Upper lobe of left lung (tissue), 6 donors: ENCODE results near the gene RBP3. TPM values are rescaled to one million over a fixed set of nuclear protein-coding genes. Genes with fewer than 3 reads are reported as not detected.

Experiments used
- ATAC-seq, 2 donors: fragments of 200-7000 bp; cut with Tn5 transposase; one replicate each; pipeline ENCODE4 v1.9.1; 2022; ENCODE audit warnings: mild to moderate bottlenecking in 2 of 2, moderate library complexity in 2 of 2; ENCODE audit not compliant: low FRiP score in 2 of 2
- DNase-seq, 2 donors: peaks; one replicate each; pipeline ENCODE4 v3.0.0-alpha.2; 2019 to 2020
- H3K27ac ChIP-seq, 4 donors: fragments of 200-600 bp; sonication (generic); one replicate each; pipeline ENCODE4 v1.5.1; 2016 to 2019
- H3K27me3 ChIP-seq, 4 donors: fragments of 200-600 bp; sonication (generic); one replicate each; pipeline ENCODE4 v1.5.1; 2017 to 2019
- H3K36me3 ChIP-seq, 4 donors: fragments of 200-600 bp; sonication (generic); one replicate each; pipeline ENCODE4 v1.5.1; 2016 to 2019
- H3K4me1 ChIP-seq, 4 donors: fragments of 200-600 bp; sonication (generic); one replicate each; pipeline ENCODE4 v1.5.1; 2018 to 2019
- H3K4me3 ChIP-seq, 4 donors: fragments of 200-600 bp; sonication (generic); one replicate each; pipeline ENCODE4 v1.5.1; 2017 to 2019; ENCODE audit warnings: mild to moderate bottlenecking in 2 of 4, moderate library complexity in 1 of 4
- H3K9me3 ChIP-seq, 4 donors: fragments of 200-600 bp; sonication (generic); one replicate each; pipeline ENCODE4 v1.5.1; 2018 to 2019
- EP300 ChIP-seq, 4 donors: sonication (generic); formaldehyde crosslinking; IDR thresholded peaks; one replicate each; pipeline ENCODE4 v1.5.1; 2017; ENCODE audit warnings: antibody characterized with exemption in 4 of 4, control low read depth in 2 of 4
- POLR2A ChIP-seq, 4 donors: fragments of 450-650 bp; IDR thresholded peaks; one replicate each; pipeline ENCODE4 v1.5.1; 2016 to 2017; ENCODE audit warnings: antibody characterized with exemption in 4 of 4, mild to moderate bottlenecking in 2 of 4
- POLR2AphosphoS5 ChIP-seq, 2 donors: sonication (generic); formaldehyde crosslinking; IDR thresholded peaks; one replicate each; pipeline ENCODE4 v1.5.1; 2017; ENCODE audit warnings: antibody characterized with exemption in 2 of 2
- WGBS, 2 donors: methylation state at CpG; one replicate each; pipeline ENCODE4 v1.1.5; 2017 to 2018; 5-methylcytosine and 5-hydroxymethylcytosine counted together
- total RNA-seq, 6 donors: library from RNA; depleted of rRNA in 4 of 6; stranded (reverse); fragments of >200 nt in 4 of 6; gene quantifications; one replicate each; pipeline versions ENCODE4 v1.1.0 to v1.2.1, GENCODE V29; 2016 to 2021
- TF ChIP-seq, protein P1 (sequence below), 6 experiments: fragments of 450-650 bp in 4 of 6; fragments of 200-600 bp in 2 of 6; sonication (generic) in 2 of 6; IDR thresholded peaks; one replicate each; pipeline ENCODE4 v1.5.1; 2016 to 2019; ENCODE audit warnings: antibody characterized with exemption in 6 of 6
- donor health status: DM: no; HTN: no; CAD: no; lungs with moderate emphysema.
- donor health status: DM: no; HTN: yes; CAD: no; lungs with severe emphysema.

RBP3 gene
- total RNA-seq, 6 donors from 2014 or later, result not detected

DNA sequence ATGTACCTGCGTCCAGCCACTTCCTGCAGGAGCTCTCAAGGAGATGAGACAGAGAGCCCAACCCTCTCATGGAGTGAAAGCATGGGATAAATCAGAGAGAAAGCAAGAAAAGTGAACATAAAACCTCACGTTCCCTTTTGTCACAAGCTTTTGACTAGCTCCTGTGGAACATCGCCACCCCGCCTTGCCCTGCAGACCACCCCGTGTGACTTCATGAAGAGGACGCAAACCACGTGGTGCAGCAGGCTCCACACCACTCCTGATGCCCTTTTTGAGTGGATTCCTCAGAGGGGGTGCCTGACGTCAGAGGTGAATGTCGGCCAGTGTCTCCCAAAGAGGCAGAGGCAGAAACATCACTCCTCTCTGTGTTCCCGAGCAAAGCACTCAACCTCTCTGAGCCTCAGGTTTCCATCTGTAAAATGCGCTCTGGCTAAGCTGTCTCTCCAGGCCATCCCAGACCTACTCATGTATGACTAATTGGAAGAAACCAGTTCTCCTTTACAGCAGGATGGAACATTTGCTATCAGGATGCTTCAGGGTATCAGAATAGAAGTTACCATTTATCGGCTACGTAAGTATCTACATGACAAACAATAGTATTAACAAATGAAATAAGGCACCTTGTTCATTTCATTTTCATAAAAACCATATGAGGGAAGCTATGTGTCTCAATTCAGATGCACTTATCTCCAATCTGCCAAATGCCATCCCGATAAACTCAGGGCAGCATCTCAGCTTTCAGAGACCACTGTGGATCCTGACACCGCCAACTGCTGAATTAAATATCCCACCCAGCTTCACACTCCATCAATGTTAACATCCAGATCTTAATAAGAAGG lies 30.7 kb downstream of the RBP3 start:
- ATAC-seq, result no peak

DNA sequence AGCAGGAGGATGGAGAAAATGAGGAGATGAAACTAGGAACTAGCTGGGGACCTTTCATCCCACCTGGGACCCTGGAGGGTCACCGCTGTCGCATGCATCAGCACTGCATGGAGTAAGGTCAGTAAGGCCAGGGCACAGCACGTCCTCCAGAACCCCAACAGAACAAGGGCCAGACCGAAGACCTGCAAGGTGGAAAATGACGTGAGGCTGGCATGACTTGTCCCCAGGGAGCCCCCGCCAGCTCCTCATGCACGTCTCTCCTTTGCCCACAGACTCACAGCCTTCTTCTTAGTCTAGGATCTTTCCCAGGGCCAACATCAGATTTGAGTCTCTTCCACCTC lies 31.3 kb downstream of the RBP3 start:
- DNase-seq, result no peak

More for the DNA sequence above, 30.7 kb downstream of the RBP3 start:
- no peak for DNase-seq
- Histone ChIP-seq H3K27ac (no peak overlapping the region), H3K4me1 (peaks cover 0 to 3% (median under 1%) of the 10 kb centered on the region in 4 donors), H3K4me3 (no peak overlapping the region), H3K27me3 (no peaks in the 10 kb centered on the region), H3K9me3 (no peaks in the 10 kb centered on the region), H3K36me3 (no peaks in the 10 kb centered on the region)
- WGBS, 2 donors, result 75 to 79% methylated on average over 15 of the region's 15 CpGs
- TF ChIP-seq POLR2AphosphoS5 (IDR thresholded peaks at IDR 0.05), result no peak
- no peak for TF ChIP-seq POLR2A (IDR thresholded peaks at IDR 0.05)
- TF ChIP-seq EP300 (IDR thresholded peaks at IDR 0.05), result no peak
- TF ChIP-seq, protein P1, sequence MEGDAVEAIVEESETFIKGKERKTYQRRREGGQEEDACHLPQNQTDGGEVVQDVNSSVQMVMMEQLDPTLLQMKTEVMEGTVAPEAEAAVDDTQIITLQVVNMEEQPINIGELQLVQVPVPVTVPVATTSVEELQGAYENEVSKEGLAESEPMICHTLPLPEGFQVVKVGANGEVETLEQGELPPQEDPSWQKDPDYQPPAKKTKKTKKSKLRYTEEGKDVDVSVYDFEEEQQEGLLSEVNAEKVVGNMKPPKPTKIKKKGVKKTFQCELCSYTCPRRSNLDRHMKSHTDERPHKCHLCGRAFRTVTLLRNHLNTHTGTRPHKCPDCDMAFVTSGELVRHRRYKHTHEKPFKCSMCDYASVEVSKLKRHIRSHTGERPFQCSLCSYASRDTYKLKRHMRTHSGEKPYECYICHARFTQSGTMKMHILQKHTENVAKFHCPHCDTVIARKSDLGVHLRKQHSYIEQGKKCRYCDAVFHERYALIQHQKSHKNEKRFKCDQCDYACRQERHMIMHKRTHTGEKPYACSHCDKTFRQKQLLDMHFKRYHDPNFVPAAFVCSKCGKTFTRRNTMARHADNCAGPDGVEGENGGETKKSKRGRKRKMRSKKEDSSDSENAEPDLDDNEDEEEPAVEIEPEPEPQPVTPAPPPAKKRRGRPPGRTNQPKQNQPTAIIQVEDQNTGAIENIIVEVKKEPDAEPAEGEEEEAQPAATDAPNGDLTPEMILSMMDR (IDR thresholded peaks at IDR 0.05), result no peak

DNA sequence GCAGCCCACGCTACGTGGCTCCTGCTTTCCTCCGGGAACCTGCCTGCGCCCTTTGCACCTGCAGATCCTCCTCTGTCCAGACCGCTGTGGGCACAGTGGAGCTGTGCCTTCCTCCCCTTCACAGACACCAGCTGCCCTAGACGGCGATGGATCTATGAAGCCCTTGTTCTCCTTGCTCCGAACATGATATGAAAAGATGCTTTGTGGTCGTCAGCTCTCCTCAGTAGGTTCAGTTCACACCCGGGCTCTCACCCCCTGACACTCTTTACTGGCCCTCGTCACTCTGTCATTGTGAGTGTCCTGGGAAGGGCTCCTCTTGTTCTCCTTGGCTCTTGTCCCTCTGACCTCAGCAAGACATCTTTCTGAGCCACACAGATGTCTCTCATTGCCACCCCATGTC lies 31.7 kb downstream of the RBP3 start:
- 81 to 86% methylated on average over 10 of the region's 11 CpGs for WGBS, 2 donors
- H3K27ac ChIP-seq, result no peak overlapping the region
- no peaks in the 10 kb centered on the region for H3K36me3 ChIP-seq
- H3K4me3 ChIP-seq, result no peak overlapping the region
- no peak for DNase-seq
- ATAC-seq, result no peak
- TF ChIP-seq EP300 (IDR thresholded peaks at IDR 0.05) (no peak), POLR2AphosphoS5 (IDR thresholded peaks at IDR 0.05) (no peak), POLR2A (IDR thresholded peaks at IDR 0.05) (no peak)
- TF ChIP-seq, protein P1 (IDR thresholded peaks at IDR 0.05), result no peak
- no peaks in the 10 kb centered on the region for H3K27me3 ChIP-seq
- no peaks in the 10 kb centered on the region for H3K9me3 ChIP-seq
- peaks cover 0 to 9% (median 8%) of the 10 kb centered on the region in 4 donors for H3K4me1 ChIP-seq

More for the DNA sequence above, 31.3 kb downstream of the RBP3 start:
- peaks cover 0 to 6% (median 4%) of the 10 kb centered on the region in 4 donors for H3K4me1 ChIP-seq
- no peak overlapping the region for H3K27ac ChIP-seq
- no peaks in the 10 kb centered on the region for H3K9me3 ChIP-seq
- H3K27me3 ChIP-seq, result no peaks in the 10 kb centered on the region
- TF ChIP-seq POLR2AphosphoS5 (IDR thresholded peaks at IDR 0.05) (no peak), EP300 (IDR thresholded peaks at IDR 0.05) (no peak)
- ATAC-seq, result no peak
- H3K4me3 ChIP-seq, result no peak overlapping the region
- H3K36me3 ChIP-seq, result no peaks in the 10 kb centered on the region
- WGBS, 2 donors, result 80 to 88% methylated on average over 7 of the region's 7 CpGs

DNA sequence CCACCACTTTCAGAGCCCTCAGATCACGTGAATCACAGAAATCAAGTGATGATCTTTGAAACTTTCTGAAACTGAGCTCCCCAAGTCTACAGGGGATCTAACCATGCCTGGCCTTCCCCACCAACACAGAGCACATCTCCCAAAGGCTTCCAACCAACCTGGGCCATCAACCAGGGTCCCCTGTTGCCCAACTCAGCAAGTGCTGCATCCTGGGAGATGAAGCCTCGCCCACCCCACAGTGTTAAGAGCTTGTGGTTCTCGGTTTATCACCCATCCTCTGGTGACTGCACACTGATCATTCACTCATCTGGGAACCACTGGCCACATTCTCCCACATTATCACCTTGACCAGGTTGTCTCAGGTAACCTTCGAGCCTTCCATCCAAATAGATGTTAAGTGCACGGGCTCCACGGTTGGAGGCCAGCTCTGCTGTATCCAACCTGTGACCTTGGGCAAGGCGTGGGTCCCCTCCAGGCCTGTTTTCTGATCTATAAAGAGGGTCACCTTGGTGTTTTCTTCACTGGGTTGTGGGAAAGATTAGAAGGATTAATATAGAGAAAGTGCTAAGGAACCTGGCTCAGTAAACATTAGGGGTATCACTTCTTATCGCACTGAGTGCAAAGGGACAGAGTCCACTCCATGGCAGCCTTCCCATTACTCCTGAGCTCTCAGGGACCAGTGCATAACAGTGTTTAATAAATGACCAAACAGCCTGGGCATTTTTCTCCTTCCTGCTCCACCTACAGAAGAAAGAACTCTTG lies 32.4 kb downstream of the RBP3 start:
- Histone ChIP-seq H3K9me3 (no peaks in the 10 kb centered on the region), H3K36me3 (no peaks in the 10 kb centered on the region), H3K27me3 (no peaks in the 10 kb centered on the region), H3K27ac (no peak overlapping the region), H3K4me3 (no peak overlapping the region), H3K4me1 (peaks cover 0 to 10% (median 10%) of the 10 kb centered on the region in 4 donors)
- ATAC-seq, result no peak
- WGBS, 2 donors, result 73 to 77% methylated on average over 8 of the region's 8 CpGs
- TF ChIP-seq EP300 (IDR thresholded peaks at IDR 0.05) (no peak), POLR2AphosphoS5 (IDR thresholded peaks at IDR 0.05) (no peak), POLR2A (IDR thresholded peaks at IDR 0.05) (no peak)
- TF ChIP-seq, protein P1 (IDR thresholded peaks at IDR 0.05), result no peak
- DNase-seq, result no peak

DNA sequence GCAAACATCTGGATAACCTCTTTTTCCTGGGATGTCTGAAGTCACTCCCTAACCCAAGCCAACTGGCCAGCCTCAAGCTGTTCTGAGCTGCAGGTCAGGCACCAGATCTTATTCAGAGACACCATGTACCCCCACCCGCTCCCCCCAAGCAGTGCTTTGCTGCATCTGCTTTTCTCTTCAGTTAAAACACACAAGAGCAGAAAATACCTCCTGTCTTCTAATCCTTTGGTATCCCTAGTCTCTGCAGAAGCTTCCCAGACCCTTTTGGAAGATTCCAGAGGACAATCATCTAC lies 32.9 kb downstream of the RBP3 start:
- H3K9me3 ChIP-seq, result no peaks in the 10 kb centered on the region
- no peak for ATAC-seq
- H3K27me3 ChIP-seq, result no peaks in the 10 kb centered on the region
- H3K27ac ChIP-seq, result no peak overlapping the region
- peaks cover 0 to 10% (median 10%) of the 10 kb centered on the region in 4 donors for H3K4me1 ChIP-seq
- no peaks in the 10 kb centered on the region for H3K36me3 ChIP-seq
- 55 to 72% methylated on average over 1 of the region's 1 CpG for WGBS, 2 donors
- TF ChIP-seq, protein P1 (IDR thresholded peaks at IDR 0.05), result no peak
- TF ChIP-seq POLR2A (IDR thresholded peaks at IDR 0.05) (no peak), EP300 (IDR thresholded peaks at IDR 0.05) (no peak), POLR2AphosphoS5 (IDR thresholded peaks at IDR 0.05) (no peak)
- H3K4me3 ChIP-seq, result no peak overlapping the region
- DNase-seq, result no peak
